ENCODE results near the gene MAP3K4.

Gene MAP3K4

DNA sequence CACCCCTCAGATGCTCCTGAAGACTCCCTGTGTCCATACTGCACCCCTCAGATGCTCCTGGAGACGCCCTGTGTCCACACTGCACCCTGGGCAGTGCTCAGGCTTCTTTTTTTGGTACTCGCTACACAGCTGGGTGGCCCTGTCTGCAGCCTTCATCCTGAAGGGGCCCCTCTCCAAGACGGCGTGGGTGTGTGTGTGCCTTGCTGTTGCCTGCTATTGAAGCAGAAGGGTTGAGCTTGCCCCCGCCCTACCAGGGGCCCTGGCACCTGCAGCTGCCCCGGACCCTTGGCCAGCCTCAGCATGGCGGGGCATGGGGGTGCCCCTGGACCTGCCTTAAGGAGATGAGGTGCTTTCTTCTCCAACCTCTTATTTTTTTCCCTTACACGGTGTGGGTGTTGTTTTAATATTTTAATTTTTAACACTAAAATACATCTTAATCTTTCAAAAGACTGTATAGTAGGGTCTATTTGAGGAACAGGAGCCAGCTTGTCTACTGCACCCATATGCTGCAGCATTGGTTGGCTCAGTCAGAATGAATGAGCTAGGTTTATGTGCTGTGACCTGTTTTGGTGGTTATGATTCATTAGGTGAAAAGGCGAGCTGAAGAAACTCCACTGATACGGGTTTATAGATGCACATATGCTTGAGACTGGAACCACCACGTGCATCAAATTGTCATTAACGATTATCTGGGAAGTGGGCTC, 146.4 kb downstream of the MAP3K4 start:
- DNase-seq (ENCODE audit: low read depth): no peak
- no peak overlapping the region for H3K4me3 ChIP-seq (ENCODE audit: low read depth, low read length)
- TF ChIP-seq, protein P1, sequence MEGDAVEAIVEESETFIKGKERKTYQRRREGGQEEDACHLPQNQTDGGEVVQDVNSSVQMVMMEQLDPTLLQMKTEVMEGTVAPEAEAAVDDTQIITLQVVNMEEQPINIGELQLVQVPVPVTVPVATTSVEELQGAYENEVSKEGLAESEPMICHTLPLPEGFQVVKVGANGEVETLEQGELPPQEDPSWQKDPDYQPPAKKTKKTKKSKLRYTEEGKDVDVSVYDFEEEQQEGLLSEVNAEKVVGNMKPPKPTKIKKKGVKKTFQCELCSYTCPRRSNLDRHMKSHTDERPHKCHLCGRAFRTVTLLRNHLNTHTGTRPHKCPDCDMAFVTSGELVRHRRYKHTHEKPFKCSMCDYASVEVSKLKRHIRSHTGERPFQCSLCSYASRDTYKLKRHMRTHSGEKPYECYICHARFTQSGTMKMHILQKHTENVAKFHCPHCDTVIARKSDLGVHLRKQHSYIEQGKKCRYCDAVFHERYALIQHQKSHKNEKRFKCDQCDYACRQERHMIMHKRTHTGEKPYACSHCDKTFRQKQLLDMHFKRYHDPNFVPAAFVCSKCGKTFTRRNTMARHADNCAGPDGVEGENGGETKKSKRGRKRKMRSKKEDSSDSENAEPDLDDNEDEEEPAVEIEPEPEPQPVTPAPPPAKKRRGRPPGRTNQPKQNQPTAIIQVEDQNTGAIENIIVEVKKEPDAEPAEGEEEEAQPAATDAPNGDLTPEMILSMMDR (IDR thresholded peaks at IDR 0.05; ENCODE audit: insufficient read depth, low read depth, low read length, missing control alignments): no peak

DNA sequence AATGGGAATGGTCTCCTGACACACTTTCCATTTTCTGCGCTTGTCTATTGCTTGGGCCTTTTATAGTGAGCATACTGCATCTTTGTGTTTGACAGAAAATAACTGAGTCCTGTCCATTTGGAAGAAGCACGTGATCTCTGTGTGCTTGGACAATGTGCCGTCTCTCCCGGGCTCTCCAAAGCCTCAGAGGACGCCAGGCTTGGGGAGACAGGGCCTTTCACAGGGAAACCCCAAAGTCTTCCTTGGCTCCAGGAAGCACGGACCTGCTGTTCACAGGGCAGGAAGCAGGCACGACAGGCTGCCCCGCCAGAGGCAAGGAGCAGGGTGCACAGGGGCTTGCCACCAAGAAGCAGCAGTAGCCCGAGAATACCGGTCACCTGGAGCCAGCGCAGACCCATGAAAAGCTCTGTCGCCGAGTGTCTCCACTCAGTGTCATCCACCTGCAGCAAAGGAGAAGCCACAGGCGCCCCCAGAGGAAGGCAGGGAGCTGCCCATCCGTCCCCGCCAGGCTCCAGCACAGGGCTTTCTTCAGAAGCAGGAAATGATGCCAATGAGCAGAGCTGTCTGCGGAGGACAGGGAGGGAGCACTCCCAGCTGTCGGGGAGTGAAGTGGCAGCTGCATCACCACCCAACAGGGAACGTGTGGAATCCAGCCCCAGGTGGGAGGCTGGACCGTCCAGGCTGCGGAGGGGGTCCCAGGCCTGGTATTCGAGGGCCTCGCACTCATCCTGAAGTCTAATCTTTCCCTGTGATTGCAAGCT, 147.2 kb downstream of the MAP3K4 start:
- TF ChIP-seq, protein P1 (IDR thresholded peaks at IDR 0.05; ENCODE audit: insufficient read depth, low read depth, low read length, missing control alignments): no peak
- DNase-seq (ENCODE audit: low read depth): no peak
- no peak overlapping the region for H3K4me3 ChIP-seq (ENCODE audit: low read depth, low read length)

DNA sequence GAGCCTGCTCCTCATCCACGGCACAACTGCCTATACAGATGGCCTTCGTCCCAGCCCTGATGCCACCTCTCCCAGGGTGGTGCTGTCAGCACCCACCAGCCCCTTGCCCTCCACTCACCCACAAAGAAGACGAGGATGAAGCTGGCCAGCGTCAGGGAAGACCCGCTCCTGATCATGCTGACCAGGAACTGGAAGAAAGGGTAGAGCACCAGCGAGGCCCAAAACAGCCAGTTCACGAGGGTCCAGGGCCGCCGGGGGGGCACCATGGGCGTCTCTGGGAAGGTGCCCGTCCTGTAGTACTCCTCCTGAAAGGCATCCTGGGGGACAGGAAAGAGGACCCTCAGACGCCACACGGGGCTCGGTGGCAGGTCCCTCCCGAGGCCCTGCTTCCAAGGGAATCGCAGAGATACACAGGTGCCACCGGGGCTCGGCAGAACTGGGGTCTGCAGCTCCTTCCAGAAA, 147.8 kb downstream of the MAP3K4 start:
- no peak overlapping the region for H3K4me3 ChIP-seq (ENCODE audit: low read depth, low read length)
- TF ChIP-seq, protein P1 (IDR thresholded peaks at IDR 0.05; ENCODE audit: insufficient read depth, low read depth, low read length, missing control alignments): no peak
- no peak for DNase-seq (ENCODE audit: low read depth)

DNA sequence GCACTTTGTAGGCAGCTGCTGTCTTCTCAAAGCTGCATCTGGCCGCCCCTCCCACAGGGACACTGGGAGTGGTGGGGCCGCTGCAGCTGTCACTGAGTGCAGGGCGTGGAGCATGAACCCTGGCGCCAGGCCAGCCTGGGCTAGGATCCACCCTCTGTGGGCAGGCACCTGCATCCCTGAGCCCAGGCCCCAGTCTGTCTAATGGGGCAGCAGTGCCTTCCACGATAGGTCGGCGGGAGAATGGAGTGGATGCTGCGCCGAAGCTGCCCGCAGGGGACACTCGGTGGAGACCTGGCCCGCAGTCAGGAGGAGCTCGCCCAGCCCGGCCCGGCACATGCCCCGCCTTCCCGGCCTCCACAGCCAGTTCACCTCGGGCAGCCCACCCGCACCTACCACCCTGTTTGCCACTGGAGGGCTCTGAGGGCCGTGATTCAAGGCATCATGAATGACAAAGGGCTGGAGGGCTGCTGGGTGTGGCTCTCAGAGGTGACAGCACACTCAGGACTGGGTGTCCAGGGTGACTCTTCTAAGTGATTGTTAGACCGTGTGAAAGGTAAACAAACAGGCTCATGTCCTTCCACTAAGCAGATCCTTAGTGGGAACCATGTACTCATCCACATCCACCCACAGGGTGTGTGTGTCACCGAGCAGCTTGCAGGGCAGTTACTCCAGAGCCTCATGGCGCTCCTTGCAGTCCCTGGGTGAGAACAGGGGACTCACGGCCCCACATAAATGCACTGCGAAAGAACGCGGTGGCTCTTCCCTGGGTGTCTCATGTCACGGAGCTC, 148.4 kb downstream of the MAP3K4 start:
- TF ChIP-seq, protein P1 (IDR thresholded peaks at IDR 0.05; ENCODE audit: insufficient read depth, low read depth, low read length, missing control alignments): no peak
- no peak overlapping the region for H3K4me3 ChIP-seq (ENCODE audit: low read depth, low read length)
- DNase-seq (ENCODE audit: low read depth): no peak

DNA sequence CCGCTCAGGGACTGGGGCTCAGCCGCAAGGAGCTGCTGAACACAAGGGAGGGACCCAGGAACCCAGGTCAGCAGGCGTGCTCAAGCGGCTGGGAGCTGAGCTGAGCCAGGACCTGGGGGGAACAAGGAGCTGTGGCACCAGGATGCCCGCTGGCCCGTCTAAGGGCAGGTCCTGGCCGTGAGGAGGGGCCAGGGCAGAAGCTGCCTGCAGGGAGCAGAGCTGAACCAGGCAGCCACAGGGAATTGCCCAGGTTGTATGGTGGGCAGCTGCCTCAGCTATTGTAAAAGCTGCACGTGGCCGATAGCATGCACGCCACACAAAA, 148.9 kb downstream of the MAP3K4 start:
- DNase-seq (ENCODE audit: low read depth): no peak
- TF ChIP-seq, protein P1 (IDR thresholded peaks at IDR 0.05; ENCODE audit: insufficient read depth, low read depth, low read length, missing control alignments): no peak
- no peak overlapping the region for H3K4me3 ChIP-seq (ENCODE audit: low read depth, low read length)

DNA sequence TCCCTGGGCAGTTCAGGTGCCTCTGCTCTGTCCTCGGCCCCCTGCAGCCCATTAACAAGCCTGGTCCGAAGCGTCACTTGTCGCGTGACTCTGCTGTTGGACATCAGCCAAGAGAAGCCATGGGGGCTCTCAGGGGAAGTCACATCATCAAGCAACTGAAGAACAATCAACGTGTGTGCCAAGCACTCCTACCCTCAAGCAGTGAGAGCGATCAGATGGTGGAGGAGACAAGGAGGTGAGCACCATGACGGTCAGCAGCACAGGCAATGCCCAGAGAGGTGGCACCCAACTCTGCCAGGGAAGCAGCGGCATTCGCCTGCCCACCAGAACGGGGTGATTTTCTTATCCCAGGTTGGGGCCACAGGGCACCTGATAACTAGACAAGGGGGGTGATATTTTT, 149.6 kb downstream of the MAP3K4 start:
- H3K4me3 ChIP-seq (ENCODE audit: low read depth, low read length): no peak overlapping the region
- DNase-seq (ENCODE audit: low read depth): no peak
- TF ChIP-seq, protein P1 (IDR thresholded peaks at IDR 0.05; ENCODE audit: insufficient read depth, low read depth, low read length, missing control alignments): no peak

Data from GM12865 (cell line).